ENCODE data around the gene SHC3.

GRCh38 chr9:89039104-89039465 is 139.5 kb downstream of the SHC3 start:
- no peak for TF ChIP-seq CTCF (IDR thresholded peaks at IDR 0.05)
- no peak for TF ChIP-seq POLR2A (IDR thresholded peaks at IDR 0.05)
